HepG2 (cell line): ENCODE measurements around the gene CPE. TPM values are rescaled to one million over a fixed set of nuclear protein-coding genes. Genes with fewer than 3 reads are reported as not detected.

Source experiments
- AGO2 ChIP-seq: fragments of 200-400 bp; formaldehyde crosslinking; optimal IDR thresholded peaks from 2 replicates; pipeline ENCODE3; 2017; ENCODE audit warnings: mild to moderate bottlenecking, low read depth, low read length, moderate library complexity
- ARID5B ChIP-seq: IDR thresholded peaks from 2 replicates; pipeline ENCODE4 v1.4.0; 2020; ENCODE audit warnings: mild to moderate bottlenecking, missing genetic modification reagents
- DPF2 ChIP-seq: sonication (generic); formaldehyde crosslinking; IDR thresholded peaks from 2 replicates; pipeline ENCODE4 v1.4.0; 2020; ENCODE audit warnings: mild to moderate bottlenecking, low read depth, missing genetic modification reagents, borderline replicate concordance
- FOSL2 ChIP-seq: sonication (generic); formaldehyde crosslinking; IDR thresholded peaks from 2 replicates; pipeline ENCODE4 v1.4.0; 2020; ENCODE audit warnings: missing genetic modification reagents
- FOXC1 ChIP-seq: sonication (generic); formaldehyde crosslinking; IDR thresholded peaks from 2 replicates; pipeline ENCODE4 v1.8.0; 2022; ENCODE audit warnings: mild to moderate bottlenecking, missing genetic modification reagents, borderline replicate concordance
- HES4 ChIP-seq: sonication (generic); formaldehyde crosslinking; IDR thresholded peaks from 2 replicates; pipeline ENCODE4 v1.9.0; 2021; ENCODE audit warnings: mild to moderate bottlenecking, missing genetic modification reagents, borderline replicate concordance
- HNF1B ChIP-seq: sonication (generic); formaldehyde crosslinking; IDR thresholded peaks from 2 replicates; pipeline ENCODE4 v1.5.1; 2020; ENCODE audit warnings: mild to moderate bottlenecking, moderate library complexity, missing genetic modification reagents
- IRX3 ChIP-seq: sonication (generic); formaldehyde crosslinking; IDR thresholded peaks from 2 replicates; pipeline ENCODE4 v1.8.1; 2023; ENCODE audit warnings: mild to moderate bottlenecking, low read depth, missing genetic modification reagents, borderline replicate concordance
- POLR2AphosphoS5 ChIP-seq: IDR thresholded peaks from 2 replicates; pipeline ENCODE4 v1.6.1; 2012; ENCODE audit warnings: low read depth, low read length
- RAD21 ChIP-seq: fragments of 450-650 bp; formaldehyde crosslinking; IDR thresholded peaks from 2 replicates; pipeline ENCODE4 v1.5.0; 2020; ENCODE audit warnings: mild to moderate bottlenecking
- ZFP36L1 ChIP-seq: sonication (generic); formaldehyde crosslinking; IDR thresholded peaks from 2 replicates; pipeline ENCODE4 v1.8.0; 2022; ENCODE audit warnings: mild to moderate bottlenecking, missing genetic modification reagents, moderate library complexity
- ZNF329 ChIP-seq: sonication (generic); formaldehyde crosslinking; IDR thresholded peaks from 2 replicates; pipeline ENCODE4 v1.9.0; 2021; ENCODE audit warnings: low read depth, mild to moderate bottlenecking, missing genetic modification reagents
- ZNF564 ChIP-seq: sonication (generic); formaldehyde crosslinking; IDR thresholded peaks from 2 replicates; pipeline ENCODE4 v1.8.1; 2023; ENCODE audit warnings: mild to moderate bottlenecking, missing genetic modification reagents
- ZNF710 ChIP-seq: sonication (generic); formaldehyde crosslinking; IDR thresholded peaks from 2 replicates; pipeline ENCODE4 v1.5.0; 2020; ENCODE audit warnings: mild to moderate bottlenecking, missing genetic modification reagents, borderline replicate concordance
- ZZZ3 ChIP-seq: sonication (generic); formaldehyde crosslinking; IDR thresholded peaks from 2 replicates; pipeline ENCODE4 v1.4.0; 2020; ENCODE audit warnings: missing genetic modification reagents, mild to moderate bottlenecking, borderline replicate concordance
- polyA plus RNA-seq, 8 experiments: library from polyadenylated mRNA; depleted of rRNA in 3 of 8; stranded (reverse) in 7 of 8; unstranded in 1 of 8; fragments of >200 nt; fragmentation: Illumina TruSeq in 4 of 8; extraction: Trizol in 4 of 8; gene quantifications; 2 replicates each; pipeline versions ENCODE4 v1.2.1 to v1.2.3, GENCODE V29; 2011 to 2016; ENCODE audit warnings: low read depth in 4 of 8, missing spikeins in 1 of 8, mixed read lengths in 1 of 8; ENCODE audit not compliant: insufficient read depth in 1 of 8
- total RNA-seq, 5 experiments: library from RNA; depleted of rRNA; stranded (reverse); fragments of >200 nt; fragmentation: Illumina TruSeq; extraction: Trizol; gene quantifications; 2 replicates each; pipeline ENCODE4 v1.2.3, GENCODE V29; 2016; ENCODE audit warnings: low read depth in 1 of 5
- TF ChIP-seq, protein P1 (sequence below): sonication (generic); formaldehyde crosslinking; IDR thresholded peaks from 2 replicates; pipeline ENCODE4 v1.5.1; 2020; ENCODE audit warnings: missing genetic modification reagents, mild to moderate bottlenecking, borderline replicate concordance
- TF ChIP-seq, protein P2 (sequence below): sonication (generic); formaldehyde crosslinking; IDR thresholded peaks from 2 replicates; pipeline ENCODE4 v1.4.0; 2020; ENCODE audit warnings: low read depth, mild to moderate bottlenecking, missing genetic modification reagents

Gene CPE
- total and polyA plus RNA-seq, 2 of the 13 experiments (the other 11 are each of a cell fraction or from before 2014, with no cell fraction given): 268 to 852 TPM

DNA sequence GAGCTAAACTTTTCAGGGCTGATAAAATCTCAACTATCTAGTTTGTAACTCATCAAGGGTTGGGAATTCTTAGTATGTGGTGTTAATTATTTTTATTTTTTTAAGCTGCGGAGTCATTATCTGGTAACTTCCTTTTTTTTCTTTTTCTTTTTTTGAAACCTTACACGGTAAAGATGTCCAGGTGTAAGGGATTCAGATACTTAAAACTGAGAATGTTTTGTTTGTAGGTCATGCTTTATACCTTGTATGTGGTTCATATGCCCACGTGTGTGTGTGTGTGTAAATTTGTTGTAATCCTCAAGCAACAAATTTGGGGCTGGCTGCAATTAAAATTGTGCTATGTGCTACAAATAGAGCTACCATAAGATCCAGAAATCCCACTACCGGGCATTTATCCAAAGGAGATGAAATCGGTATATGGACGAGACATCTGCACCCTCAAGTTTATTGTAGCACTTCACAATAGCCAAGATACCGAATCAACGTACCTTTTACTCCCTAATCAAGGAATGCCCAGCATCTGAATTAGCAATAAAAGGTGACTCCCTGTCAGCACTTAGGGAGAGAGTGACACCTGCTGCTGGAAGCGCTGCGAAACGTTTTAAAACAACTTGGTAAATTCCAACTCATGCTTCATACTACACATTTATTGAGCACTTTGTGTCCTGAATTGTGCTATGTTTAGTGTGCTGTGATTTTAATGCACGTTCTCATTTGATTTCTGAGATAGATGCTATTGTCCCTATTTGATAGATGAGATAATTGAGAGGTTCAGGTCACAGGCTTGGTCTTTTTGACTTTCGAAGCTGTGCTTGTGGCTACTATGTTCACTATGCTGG, 35.2 kb upstream of the CPE start (continued):
- TF ChIP-seq IRX3 (peak; percentile 74; the same call in 1 of the 2 replicates), AGO2 (peak; percentile 43), ZNF710 (no peak), ZNF564 (peak; percentile 29; the same call in 1 of the 2 replicates), FOSL2 (CRISPR knock-in tag) (no peak), HNF1B (CRISPR knock-in tag) (0 out of 2 replicates have a peak, but pooled peaks have one; percentile 38), FOXC1 (no peak), HES4 (CRISPR knock-in tag) (no peak), POLR2AphosphoS5 (peak; percentile 84), ZNF329 (CRISPR knock-in tag) (no peak), RAD21 (peak; percentile 45; the same call in 1 of the 2 replicates), ARID5B (CRISPR knock-in tag) (0 out of 2 replicates have a peak, but pooled peaks have one; percentile 12), ZFP36L1 (CRISPR knock-in tag) (peak; percentile 69; the same call in 1 of the 2 replicates), ZZZ3 (CRISPR knock-in tag) (no peak), DPF2 (CRISPR knock-in tag) (no peak)
- TF ChIP-seq, protein P1, sequence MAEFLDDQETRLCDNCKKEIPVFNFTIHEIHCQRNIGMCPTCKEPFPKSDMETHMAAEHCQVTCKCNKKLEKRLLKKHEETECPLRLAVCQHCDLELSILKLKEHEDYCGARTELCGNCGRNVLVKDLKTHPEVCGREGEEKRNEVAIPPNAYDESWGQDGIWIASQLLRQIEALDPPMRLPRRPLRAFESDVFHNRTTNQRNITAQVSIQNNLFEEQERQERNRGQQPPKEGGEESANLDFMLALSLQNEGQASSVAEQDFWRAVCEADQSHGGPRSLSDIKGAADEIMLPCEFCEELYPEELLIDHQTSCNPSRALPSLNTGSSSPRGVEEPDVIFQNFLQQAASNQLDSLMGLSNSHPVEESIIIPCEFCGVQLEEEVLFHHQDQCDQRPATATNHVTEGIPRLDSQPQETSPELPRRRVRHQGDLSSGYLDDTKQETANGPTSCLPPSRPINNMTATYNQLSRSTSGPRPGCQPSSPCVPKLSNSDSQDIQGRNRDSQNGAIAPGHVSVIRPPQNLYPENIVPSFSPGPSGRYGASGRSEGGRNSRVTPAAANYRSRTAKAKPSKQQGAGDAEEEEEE (CRISPR knock-in tag): no peak
- TF ChIP-seq, protein P2, sequence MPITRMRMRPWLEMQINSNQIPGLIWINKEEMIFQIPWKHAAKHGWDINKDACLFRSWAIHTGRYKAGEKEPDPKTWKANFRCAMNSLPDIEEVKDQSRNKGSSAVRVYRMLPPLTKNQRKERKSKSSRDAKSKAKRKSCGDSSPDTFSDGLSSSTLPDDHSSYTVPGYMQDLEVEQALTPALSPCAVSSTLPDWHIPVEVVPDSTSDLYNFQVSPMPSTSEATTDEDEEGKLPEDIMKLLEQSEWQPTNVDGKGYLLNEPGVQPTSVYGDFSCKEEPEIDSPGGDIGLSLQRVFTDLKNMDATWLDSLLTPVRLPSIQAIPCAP: no peak
